22Rv1 (cell line): ENCODE results near the gene ROR1.

ENCODE experiments used
- CTCF ChIP-seq: fragments of 450-650 bp; IDR thresholded peaks from 2 replicates; pipeline ENCODE4 v1.5.1; 2017; ENCODE audit warnings: mild to moderate bottlenecking
- ZFX ChIP-seq: fragments of 450-650 bp; IDR thresholded peaks from 2 replicates; pipeline ENCODE4 v1.6.1; 2017; ENCODE audit warnings: antibody characterized with exemption, borderline replicate concordance

GRCh38 chr1:63937461-63938022 lies 163.7 kb downstream of the ROR1 start:
- no peak for TF ChIP-seq CTCF
- TF ChIP-seq ZFX = no peak
